H9 (cell line): ENCODE results near the gene ANKIB1. TPM values are rescaled to one million over a fixed set of nuclear protein-coding genes. Genes with fewer than 3 reads are reported as not detected.
A peak's percentile ranks its signal among the peaks of the same experiment; 100 is the strongest.

Source experiments
- DNase-seq: peaks from one replicate; pipeline ENCODE4 v3.0.0-alpha.2; 2017
- H2AFZ ChIP-seq: one replicate; pipeline ENCODE4 v1.6.1; 2013; ENCODE audit warnings: mild to moderate bottlenecking, low read length, control low read depth, moderate library complexity
- H2AK5ac ChIP-seq: 2 replicates; pipeline ENCODE4 v1.6.1; 2013; ENCODE audit warnings: low read length, control low read depth, mixed read lengths; ENCODE audit not compliant: insufficient read length
- H2BK120ac ChIP-seq: one replicate; pipeline ENCODE4 v1.6.1; 2013; ENCODE audit warnings: low read depth, mild to moderate bottlenecking, low read length, control low read depth, inconsistent platforms; ENCODE audit not compliant: poor library complexity, severe bottlenecking
- H2BK12ac ChIP-seq: 2 replicates; pipeline ENCODE4 v1.6.1; 2013; ENCODE audit warnings: low read length, control low read depth, mixed read lengths, low read depth; ENCODE audit not compliant: insufficient read length
- H2BK15ac ChIP-seq: 2 replicates; pipeline ENCODE4 v1.6.1; 2013; ENCODE audit warnings: low read depth, low read length, control low read depth
- H2BK20ac ChIP-seq: one replicate; pipeline ENCODE4 v1.6.1; 2013; ENCODE audit warnings: low read depth, mild to moderate bottlenecking, low read length, control low read depth, inconsistent platforms; ENCODE audit not compliant: poor library complexity, severe bottlenecking
- H2BK5ac ChIP-seq: 2 replicates; pipeline ENCODE4 v1.6.1; 2013; ENCODE audit warnings: low read length, control low read depth, mixed read lengths; ENCODE audit not compliant: insufficient read length
- H3K14ac ChIP-seq: 2 replicates; pipeline ENCODE4 v1.6.1; 2013; ENCODE audit warnings: low read length, control low read depth; ENCODE audit not compliant: insufficient read depth
- H3K18ac ChIP-seq: 2 replicates; pipeline ENCODE4 v1.6.1; 2013; ENCODE audit warnings: low read depth, mild to moderate bottlenecking, mixed read lengths, low read length, control low read depth; ENCODE audit not compliant: insufficient read length
- H3K23ac ChIP-seq: 2 replicates; pipeline ENCODE4 v1.6.1; 2013; ENCODE audit warnings: low read length, control low read depth, mixed read lengths, low read depth; ENCODE audit not compliant: insufficient read length
- H3K23me2 ChIP-seq: 2 replicates; pipeline ENCODE4 v1.6.1; 2013; ENCODE audit warnings: low read depth, mild to moderate bottlenecking, mixed read lengths, low read length, control low read depth; ENCODE audit not compliant: insufficient read length, poor library complexity, severe bottlenecking
- H3K27ac ChIP-seq: 2 replicates; pipeline ENCODE4 v1.5.1; 2013; ENCODE audit warnings: low read length, control low read depth, mixed read lengths, low read depth; ENCODE audit not compliant: insufficient read length
- H3K27me3 ChIP-seq: 2 replicates; pipeline ENCODE4 v1.6.1; 2013; ENCODE audit warnings: low read length, control low read depth, inconsistent platforms; ENCODE audit not compliant: insufficient read depth
- H3K4ac ChIP-seq: 2 replicates; pipeline ENCODE4 v1.6.1; 2013; ENCODE audit warnings: low read depth, mild to moderate bottlenecking, control low read depth, inconsistent platforms, low read length, moderate library complexity
- H3K4me1 ChIP-seq: 2 replicates; pipeline ENCODE4 v1.6.1; 2013; ENCODE audit warnings: low read length, control low read depth, inconsistent platforms; ENCODE audit not compliant: insufficient read depth
- H3K4me2 ChIP-seq: 2 replicates; pipeline ENCODE4 v1.6.1; 2013; ENCODE audit warnings: low read length, control low read depth, mixed read lengths; ENCODE audit not compliant: insufficient read length, insufficient read depth
- H3K56ac ChIP-seq: 2 replicates; pipeline ENCODE4 v1.6.1; 2013; ENCODE audit warnings: low read depth, mild to moderate bottlenecking, mixed read lengths, low read length, control low read depth; ENCODE audit not compliant: insufficient read length
- H3K79me1 ChIP-seq: 2 replicates; pipeline ENCODE4 v1.6.1; 2013; ENCODE audit warnings: low read depth, mild to moderate bottlenecking, moderate library complexity, low read length, control low read depth, inconsistent platforms; ENCODE audit not compliant: insufficient read depth, poor library complexity, severe bottlenecking
- H3K79me2 ChIP-seq: 2 replicates; pipeline ENCODE4 v1.6.1; 2013; ENCODE audit warnings: low read length, control low read depth, inconsistent platforms; ENCODE audit not compliant: insufficient read depth
- H3K9ac ChIP-seq: 2 replicates; pipeline ENCODE4 v1.6.1; 2013; ENCODE audit warnings: low read length, control low read depth, mixed read lengths; ENCODE audit not compliant: insufficient read length; ENCODE audit errors: extremely low read depth
- H3K9me3 ChIP-seq: one replicate; pipeline ENCODE4 v1.6.1; 2013; ENCODE audit warnings: low read depth, low read length, inconsistent platforms; ENCODE audit not compliant: control insufficient read depth
- H3T11ph ChIP-seq: one replicate; pipeline ENCODE4 v1.6.1; 2013; ENCODE audit warnings: mild to moderate bottlenecking, low read length, control low read depth, inconsistent platforms
- H4K20me1 ChIP-seq: one replicate; pipeline ENCODE4 v1.6.1; 2013; ENCODE audit not compliant: control insufficient read depth, insufficient read length, insufficient read depth
- H4K5ac ChIP-seq: 2 replicates; pipeline ENCODE4 v1.6.1; 2013; ENCODE audit warnings: low read depth, mild to moderate bottlenecking, mixed read lengths, low read length, control low read depth; ENCODE audit not compliant: insufficient read length
- H4K8ac ChIP-seq: replicated peaks from 2 replicates; pipeline ENCODE4 v1.6.1; 2013; ENCODE audit warnings: low read length, control low read depth, mixed read lengths, low read depth; ENCODE audit not compliant: insufficient read length
- H4K91ac ChIP-seq: 2 replicates; pipeline ENCODE4 v1.6.1; 2013; ENCODE audit warnings: low read depth, mild to moderate bottlenecking, moderate library complexity, mixed read lengths, low read length, control low read depth; ENCODE audit not compliant: insufficient read length
- H3K27ac Mint-ChIP-seq, 3 experiments: 2 replicates in 2 of 3; 3 replicates in 1 of 3; pipeline ENCODE4 v1.8.0; 2020 to 2021; ENCODE audit warnings: mixed read lengths in 3 of 3, mild to moderate bottlenecking in 1 of 3, moderate library complexity in 1 of 3
- H3K27me3 Mint-ChIP-seq: 2 replicates; pipeline ENCODE4 v1.8.0; 2021; ENCODE audit warnings: low read depth, mild to moderate bottlenecking, moderate library complexity, mixed read lengths
- H3K36me3 Mint-ChIP-seq, 3 experiments: 2 replicates in 2 of 3; 3 replicates in 1 of 3; pipeline ENCODE4 v1.8.0; 2020 to 2021; ENCODE audit warnings: low read depth in 3 of 3, mixed read lengths in 3 of 3; ENCODE audit not compliant: insufficient read depth in 1 of 3
- H3K4me1 Mint-ChIP-seq, 2 experiments: 2 replicates each; pipeline ENCODE4 v1.8.0; 2020; ENCODE audit warnings: mixed read lengths in 2 of 2
- H3K4me3 Mint-ChIP-seq, 2 experiments: 2 replicates in 1 of 2; 3 replicates in 1 of 2; pipeline ENCODE4 v1.8.0; 2020 to 2021; ENCODE audit warnings: mild to moderate bottlenecking in 2 of 2, mixed read lengths in 2 of 2, moderate library complexity in 1 of 2
- H3K9me3 Mint-ChIP-seq, 2 experiments: 2 replicates in 1 of 2; 3 replicates in 1 of 2; pipeline ENCODE4 v1.8.0; 2020; ENCODE audit warnings: mild to moderate bottlenecking in 2 of 2, mixed read lengths in 2 of 2, moderate library complexity in 1 of 2
- WGBS: extraction: QIAGEN DNeasy Blood & Tissue Kit; methylation state at CpG from one replicate; pipeline ENCODE4 v1.1.7; 2013; ENCODE audit warnings: missing lambda C conversion rate, low lambda C conversion rate, mixed read lengths; ENCODE audit not compliant: insufficient read length; ENCODE audit errors: extremely low coverage; 5-methylcytosine and 5-hydroxymethylcytosine counted together
- long read RNA-seq: library from polyadenylated mRNA; unstranded; transcript quantifications from one replicate; pipeline ENCODE4 v2.0.0, GENCODE V29; 2020
- total RNA-seq: library from RNA; stranded (reverse); gene quantifications from 2 replicates; pipeline ENCODE4 v1.2.1, GENCODE V29; 2021
- TF ChIP-seq, protein P1 (sequence below): fragments of 200-600 bp; sonication (generic); conservative IDR thresholded peaks from 3 replicates; pipeline ENCODE4 v1.8.0; 2021; ENCODE audit warnings: antibody characterized with exemption, mild to moderate bottlenecking

ANKIB1 gene, protein sequence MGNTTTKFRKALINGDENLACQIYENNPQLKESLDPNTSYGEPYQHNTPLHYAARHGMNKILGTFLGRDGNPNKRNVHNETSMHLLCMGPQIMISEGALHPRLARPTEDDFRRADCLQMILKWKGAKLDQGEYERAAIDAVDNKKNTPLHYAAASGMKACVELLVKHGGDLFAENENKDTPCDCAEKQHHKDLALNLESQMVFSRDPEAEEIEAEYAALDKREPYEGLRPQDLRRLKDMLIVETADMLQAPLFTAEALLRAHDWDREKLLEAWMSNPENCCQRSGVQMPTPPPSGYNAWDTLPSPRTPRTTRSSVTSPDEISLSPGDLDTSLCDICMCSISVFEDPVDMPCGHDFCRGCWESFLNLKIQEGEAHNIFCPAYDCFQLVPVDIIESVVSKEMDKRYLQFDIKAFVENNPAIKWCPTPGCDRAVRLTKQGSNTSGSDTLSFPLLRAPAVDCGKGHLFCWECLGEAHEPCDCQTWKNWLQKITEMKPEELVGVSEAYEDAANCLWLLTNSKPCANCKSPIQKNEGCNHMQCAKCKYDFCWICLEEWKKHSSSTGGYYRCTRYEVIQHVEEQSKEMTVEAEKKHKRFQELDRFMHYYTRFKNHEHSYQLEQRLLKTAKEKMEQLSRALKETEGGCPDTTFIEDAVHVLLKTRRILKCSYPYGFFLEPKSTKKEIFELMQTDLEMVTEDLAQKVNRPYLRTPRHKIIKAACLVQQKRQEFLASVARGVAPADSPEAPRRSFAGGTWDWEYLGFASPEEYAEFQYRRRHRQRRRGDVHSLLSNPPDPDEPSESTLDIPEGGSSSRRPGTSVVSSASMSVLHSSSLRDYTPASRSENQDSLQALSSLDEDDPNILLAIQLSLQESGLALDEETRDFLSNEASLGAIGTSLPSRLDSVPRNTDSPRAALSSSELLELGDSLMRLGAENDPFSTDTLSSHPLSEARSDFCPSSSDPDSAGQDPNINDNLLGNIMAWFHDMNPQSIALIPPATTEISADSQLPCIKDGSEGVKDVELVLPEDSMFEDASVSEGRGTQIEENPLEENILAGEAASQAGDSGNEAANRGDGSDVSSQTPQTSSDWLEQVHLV
- total RNA-seq = 42.0 and 48.1 TPM in 2 replicates
- long read RNA-seq, full-length matches to known transcripts = 7 of 32 reads
- long read RNA-seq, partial matches to known transcripts = 10 of 32 reads
- long read RNA-seq, other reads (novel, unspliced or antisense) = 15 of 32 reads

DNA sequence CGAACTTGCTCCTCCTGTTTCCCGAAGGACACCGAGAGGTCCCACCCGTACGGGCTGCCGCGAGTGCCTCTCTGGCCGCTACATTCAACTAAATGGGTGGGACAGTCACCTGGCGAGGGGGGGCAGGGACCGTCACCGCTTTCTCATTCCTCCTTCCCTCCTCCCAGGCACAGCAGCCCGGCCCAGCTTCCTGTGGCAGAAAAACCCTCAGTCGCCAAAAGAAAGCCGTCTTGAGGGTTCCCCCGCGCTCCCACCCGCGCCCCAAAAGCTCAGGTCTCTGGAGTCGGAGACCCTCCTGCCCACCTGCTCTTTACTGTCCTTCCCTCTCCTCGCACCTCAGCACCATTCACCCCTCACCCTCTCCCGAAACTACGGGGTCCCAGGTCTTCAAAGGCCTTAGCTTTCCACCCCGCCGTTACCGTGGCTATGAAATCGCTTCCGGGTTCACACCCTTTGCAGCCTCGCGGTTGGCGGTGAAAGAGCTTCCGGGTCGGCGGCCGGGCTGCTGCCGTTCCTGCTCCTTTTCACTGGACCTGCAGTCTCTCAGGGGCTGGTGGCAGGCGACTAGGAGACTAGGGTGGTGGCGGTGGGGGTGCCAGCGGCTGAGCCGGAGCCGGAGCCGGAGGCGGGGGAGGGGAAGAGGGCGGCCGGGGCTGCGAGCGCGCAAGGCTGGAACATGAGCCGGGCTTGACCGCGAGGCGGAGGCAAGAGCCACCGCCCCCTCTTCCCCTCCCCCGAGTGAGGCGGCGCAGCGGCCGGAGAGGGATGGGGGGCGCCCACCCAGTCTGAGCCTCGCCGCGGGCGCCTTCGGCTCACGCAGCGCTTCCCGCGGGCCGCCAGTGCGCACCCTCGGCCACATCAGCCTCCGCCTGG is at the start of gene ANKIB1, which contains the start of gene KRIT1:
ANKIB1 (plus strand) TSS at position 488 of the 873 bp plus-strand sequence. CDS start 49,005 bp downstream, outside the sequence.
KRIT1 (minus strand) TSS at position 428 of the 873 bp plus-strand sequence. CDS start 3,779 bp downstream, outside the sequence.
- H3K14ac ChIP-seq = peak within 1 kb of the TSS; percentile 91
- H2BK20ac ChIP-seq = no peak within 1 kb of the TSS
- H2BK120ac ChIP-seq = no peak within 1 kb of the TSS
- no peak within 1 kb of the TSS for H2AK5ac ChIP-seq
- no peak within 1 kb of the TSS for H2BK15ac ChIP-seq
- peaks cover 7% of the 10 kb centered on the region for H3K79me1 ChIP-seq
- TF ChIP-seq, protein P1, sequence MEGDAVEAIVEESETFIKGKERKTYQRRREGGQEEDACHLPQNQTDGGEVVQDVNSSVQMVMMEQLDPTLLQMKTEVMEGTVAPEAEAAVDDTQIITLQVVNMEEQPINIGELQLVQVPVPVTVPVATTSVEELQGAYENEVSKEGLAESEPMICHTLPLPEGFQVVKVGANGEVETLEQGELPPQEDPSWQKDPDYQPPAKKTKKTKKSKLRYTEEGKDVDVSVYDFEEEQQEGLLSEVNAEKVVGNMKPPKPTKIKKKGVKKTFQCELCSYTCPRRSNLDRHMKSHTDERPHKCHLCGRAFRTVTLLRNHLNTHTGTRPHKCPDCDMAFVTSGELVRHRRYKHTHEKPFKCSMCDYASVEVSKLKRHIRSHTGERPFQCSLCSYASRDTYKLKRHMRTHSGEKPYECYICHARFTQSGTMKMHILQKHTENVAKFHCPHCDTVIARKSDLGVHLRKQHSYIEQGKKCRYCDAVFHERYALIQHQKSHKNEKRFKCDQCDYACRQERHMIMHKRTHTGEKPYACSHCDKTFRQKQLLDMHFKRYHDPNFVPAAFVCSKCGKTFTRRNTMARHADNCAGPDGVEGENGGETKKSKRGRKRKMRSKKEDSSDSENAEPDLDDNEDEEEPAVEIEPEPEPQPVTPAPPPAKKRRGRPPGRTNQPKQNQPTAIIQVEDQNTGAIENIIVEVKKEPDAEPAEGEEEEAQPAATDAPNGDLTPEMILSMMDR = peak; percentile 38; the same call in 2 of the 3 replicates
- H3K9me3 ChIP-seq = no peaks in the 10 kb centered on the region
- no peak within 1 kb of the TSS for H2BK12ac ChIP-seq
- peak within 1 kb of the TSS; percentile 84 for H3K18ac ChIP-seq
- H3K27me3 ChIP-seq = no peaks in the 10 kb centered on the region
- no peak within 1 kb of the TSS for H4K5ac ChIP-seq
- H3K27ac ChIP-seq = peak within 1 kb of the TSS; percentile 22
- H3K4me1 ChIP-seq = no peaks in the 10 kb centered on the region; the same call in 1 of the 2 replicates
- peak within 1 kb of the TSS; percentile 86 for H3K9ac ChIP-seq
- peaks cover 7% of the 10 kb centered on the region for H3K23me2 ChIP-seq
- Mint-ChIP-seq H3K27me3 (no peaks in the 10 kb centered on the region), H3K27ac (peak within 1 kb of the TSS; percentile 100), H3K4me3 (peak within 1 kb of the TSS; percentile 97 to 100), H3K4me1 (peaks cover 26 to 29% of the 10 kb centered on the region in 2 experiments), H3K36me3 (peaks cover 2 to 5% (median 4%) of the 10 kb centered on the region in 3 experiments; a peak in 5 of 7 replicates), H3K9me3 (no peaks in the 10 kb centered on the region; a peak in 1 of 5 replicates)
- no peak within 1 kb of the TSS for H4K8ac ChIP-seq
- peak; percentile 91 for DNase-seq
- no peak within 1 kb of the TSS for H3K4ac ChIP-seq
- no peak within 1 kb of the TSS for H3T11ph ChIP-seq
- no peak within 1 kb of the TSS for H2AFZ ChIP-seq
- H4K20me1 ChIP-seq = no peaks in the 10 kb centered on the region
- no peak within 1 kb of the TSS for H3K23ac ChIP-seq
- no peak within 1 kb of the TSS for H3K56ac ChIP-seq
- no CpG with 5 or more reads among the region's 71 CpGs for WGBS
- no peak within 1 kb of the TSS for H4K91ac ChIP-seq
- no peak within 1 kb of the TSS for H2BK5ac ChIP-seq
- H3K4me2 ChIP-seq = peak within 1 kb of the TSS; percentile 90
- H3K79me2 ChIP-seq = peaks cover 16% of the 10 kb centered on the region; the same call in 1 of the 2 replicates
